IMR-90 (cell line): ENCODE data around the gene ZBTB9. TPM values are rescaled to one million over a fixed set of nuclear protein-coding genes. Genes with fewer than 3 reads are reported as not detected.

Source experiments
- ATAC-seq: fragments of 200-7000 bp; cut with Tn5 transposase; 2 replicates; pipeline ENCODE4 v1.9.1; 2020; ENCODE audit warnings: low read depth, mild to moderate bottlenecking, moderate library complexity
- BruUV-seq: library from RNA; stranded (reverse); fragments of 400-500 nt; replicated peaks from 2 replicates; lab custom pipeline; 2021; lab: Mats Ljungman, UMichigan
- CTCF ChIA-PET: fragments of 300-600 bp; formaldehyde crosslinking; extraction: SDS; loops from one replicate; lab custom pipeline; 2021; ENCODE audit warnings: antibody characterized with exemption; lab: Yijun Ruan, JAX
- POLR2A ChIA-PET: fragments of 300-600 bp; sonication (Branson Sonifier 250); formaldehyde crosslinking; loops from one replicate; lab custom pipeline; 2022; ENCODE audit warnings: antibody characterized with exemption; ENCODE audit not compliant: unreplicated experiment; lab: Charles Lee
- DNase-seq: peaks from one replicate; pipeline ENCODE4 v3.0.0; 2013
- H2AFZ ChIP-seq: replicated peaks from 2 replicates; pipeline ENCODE3; 2013; ENCODE audit warnings: low read length, mild to moderate bottlenecking; ENCODE audit not compliant: poor library complexity
- H2AK5ac ChIP-seq: 2 replicates; pipeline ENCODE4 v1.6.1; 2013; ENCODE audit warnings: low read depth, low read length, inconsistent platforms
- H2AK9ac ChIP-seq: replicated peaks from 2 replicates; pipeline ENCODE3; 2013; ENCODE audit warnings: mild to moderate bottlenecking, low read depth, low read length, moderate library complexity; ENCODE audit not compliant: poor library complexity
- H2BK120ac ChIP-seq: 2 replicates; pipeline ENCODE4 v1.6.1; 2013; ENCODE audit warnings: low read depth, low read length, inconsistent platforms
- H2BK15ac ChIP-seq: 3 replicates; pipeline ENCODE4 v1.6.1; 2013; ENCODE audit warnings: low read depth, low read length, inconsistent platforms
- H2BK20ac ChIP-seq: 2 replicates; pipeline ENCODE4 v1.6.1; 2013; ENCODE audit warnings: low read depth, mild to moderate bottlenecking, inconsistent platforms, low read length, moderate library complexity
- H2BK5ac ChIP-seq: 2 replicates; pipeline ENCODE4 v1.6.1; 2013; ENCODE audit warnings: mild to moderate bottlenecking, low read depth, low read length, inconsistent platforms; ENCODE audit not compliant: poor library complexity, severe bottlenecking
- H3K14ac ChIP-seq: replicated peaks from 2 replicates; pipeline ENCODE4 v1.6.1; 2013; ENCODE audit warnings: low read depth, low read length, inconsistent platforms
- H3K18ac ChIP-seq: 2 replicates; pipeline ENCODE4 v1.6.1; 2013; ENCODE audit warnings: low read depth, low read length, control low read depth
- H3K23ac ChIP-seq: 2 replicates; pipeline ENCODE4 v1.6.1; 2013; ENCODE audit warnings: low read depth, low read length, inconsistent platforms
- H3K27ac ChIP-seq: 2 replicates; pipeline ENCODE4 v1.5.1; 2013; ENCODE audit warnings: mild to moderate bottlenecking, control low read depth, low read length; ENCODE audit not compliant: insufficient read depth
- H3K27me3 ChIP-seq: 2 replicates; pipeline ENCODE4 v1.6.1; 2013; ENCODE audit warnings: low read length; ENCODE audit not compliant: control insufficient read depth, insufficient read depth
- H3K36me3 ChIP-seq: 2 replicates; pipeline ENCODE4 v1.6.1; 2013; ENCODE audit warnings: low read length, mixed read lengths; ENCODE audit not compliant: control insufficient read depth, insufficient read depth
- H3K4ac ChIP-seq: 2 replicates; pipeline ENCODE4 v1.6.1; 2013; ENCODE audit warnings: low read depth, low read length, inconsistent platforms
- H3K4me1 ChIP-seq: 2 replicates; pipeline ENCODE4 v1.6.1; 2013; ENCODE audit warnings: low read length, mixed read lengths; ENCODE audit not compliant: control insufficient read depth, insufficient read depth
- H3K4me2 ChIP-seq: 2 replicates; pipeline ENCODE4 v1.6.1; 2013; ENCODE audit warnings: low read depth, mild to moderate bottlenecking, control low read depth, low read length, moderate library complexity
- H3K4me3 ChIP-seq: 2 replicates; pipeline ENCODE4 v1.5.1; 2013; ENCODE audit warnings: low read depth, mild to moderate bottlenecking, control low read depth, low read length, moderate library complexity; ENCODE audit not compliant: insufficient read depth
- H3K56ac ChIP-seq: 2 replicates; pipeline ENCODE4 v1.6.1; 2013; ENCODE audit warnings: low read length, inconsistent platforms; ENCODE audit not compliant: insufficient read depth; ENCODE audit errors: extremely low read depth
- H3K79me1 ChIP-seq, 2 experiments: 2 replicates each; pipeline ENCODE4 v1.6.1; 2013; ENCODE audit warnings: low read length in 2 of 2, inconsistent platforms in 1 of 2, low read depth in 1 of 2
- H3K9ac ChIP-seq: 2 replicates; pipeline ENCODE4 v1.6.1; 2013; ENCODE audit warnings: low read depth, low read length, control low read depth
- H3K9me1 ChIP-seq: 2 replicates; pipeline ENCODE4 v1.6.1; 2013; ENCODE audit warnings: low read length, inconsistent platforms; ENCODE audit not compliant: insufficient read depth
- H3K9me3 ChIP-seq: 2 replicates; pipeline ENCODE4 v1.6.1; 2013; ENCODE audit warnings: low read length; ENCODE audit not compliant: control insufficient read depth, insufficient read depth
- H4K20me1 ChIP-seq: 2 replicates; pipeline ENCODE4 v1.6.1; 2013; ENCODE audit warnings: low read length, inconsistent platforms; ENCODE audit not compliant: insufficient read depth
- H4K5ac ChIP-seq: 2 replicates; pipeline ENCODE4 v1.6.1; 2013; ENCODE audit warnings: mild to moderate bottlenecking, low read depth, low read length, control low read depth
- H4K8ac ChIP-seq, 2 experiments: 2 replicates each; pipeline ENCODE4 v1.6.1; 2013; ENCODE audit warnings: low read depth in 2 of 2, low read length in 2 of 2, control low read depth in 1 of 2, inconsistent platforms in 1 of 2
- H4K91ac ChIP-seq: 2 replicates; pipeline ENCODE4 v1.6.1; 2013; ENCODE audit warnings: low read depth, low read length, inconsistent platforms; ENCODE audit not compliant: insufficient read depth
- BHLHE40 ChIP-seq: fragments of 150-350 bp; IDR thresholded peaks from 2 replicates; pipeline ENCODE4 v1.6.1; 2016; ENCODE audit warnings: mild to moderate bottlenecking, low read depth, low read length
- CHD1 ChIP-seq: IDR thresholded peaks from 2 replicates; pipeline ENCODE4 v1.6.1; 2012; ENCODE audit warnings: low read depth, low read length, improper control_type of control experiment
- ELK1 ChIP-seq: fragments of 150-350 bp; IDR thresholded peaks from 2 replicates; pipeline ENCODE4 v1.6.1; 2016; ENCODE audit warnings: low read depth, mild to moderate bottlenecking, low read length, moderate library complexity, borderline replicate concordance
- FOS ChIP-seq: fragments of 150-350 bp; IDR thresholded peaks from 2 replicates; pipeline ENCODE4 v1.6.1; 2016; ENCODE audit warnings: low read depth, low read length
- MAFK ChIP-seq: IDR thresholded peaks from 2 replicates; pipeline ENCODE4 v1.6.1; 2012; ENCODE audit warnings: low read depth, low read length, improper control_type of control experiment
- MAZ ChIP-seq: IDR thresholded peaks from 2 replicates; pipeline ENCODE4 v1.6.1; 2012; ENCODE audit warnings: low read depth, mild to moderate bottlenecking, low read length, improper control_type of control experiment, moderate library complexity, borderline replicate concordance
- NFE2L2 ChIP-seq: fragments of 150-350 bp; IDR thresholded peaks from 2 replicates; pipeline ENCODE4 v1.6.1; 2016; ENCODE audit warnings: low read depth, mild to moderate bottlenecking, low read length
- POLR2A ChIP-seq: IDR thresholded peaks from 2 replicates; pipeline ENCODE4 v1.6.1; 2012; ENCODE audit warnings: mild to moderate bottlenecking, low read depth, low read length
- RCOR1 ChIP-seq: IDR thresholded peaks from 2 replicates; pipeline ENCODE4 v1.6.1; 2012; ENCODE audit warnings: mild to moderate bottlenecking, low read length, improper control_type of control experiment; ENCODE audit not compliant: insufficient replicate concordance
- RFX5 ChIP-seq: IDR thresholded peaks from 2 replicates; pipeline ENCODE4 v1.8.0; 2012; ENCODE audit warnings: low read depth, mild to moderate bottlenecking, low read length, moderate library complexity
- SMC3 ChIP-seq: fragments of 150-350 bp; IDR thresholded peaks from 2 replicates; pipeline ENCODE4 v1.6.1; 2016; ENCODE audit warnings: low read depth, mild to moderate bottlenecking, antibody characterized with exemption, low read length, moderate library complexity
- WGBS, 2 experiments: methylation state at CpG; one replicate each; pipeline versions ENCODE4 v1.1.5 to v1.1.7; 2013; ENCODE audit warnings: missing lambda C conversion rate in 2 of 2; ENCODE audit not compliant: insufficient read length in 1 of 2; ENCODE audit errors: extremely low coverage in 2 of 2; 5-methylcytosine and 5-hydroxymethylcytosine counted together
- dilution Hi-C: fragments of 300-500 bp; cut with HindIII; formaldehyde crosslinking; loops from one replicate; pipeline ENCODE4 v1.14.3; 2018; ENCODE audit warnings: low sequenced_read_pairs; ENCODE audit not compliant: unreplicated experiment
- in situ Hi-C: fragments of 300-500 bp; cut with MboI; formaldehyde crosslinking; loops from 3 replicates; pipeline ENCODE4 v1.14.3; 2019; ENCODE audit warnings: low sequenced_read_pairs, inconsistent platforms, mixed read lengths
- intact Hi-C: fragments of 100-400 bp; cut with micrococcal nuclease; formaldehyde crosslinking; loops from 2 replicates; pipeline ENCODE4 v1.10.0; 2022
- polyA plus RNA-seq, 3 experiments: library from polyadenylated mRNA; depleted of rRNA; stranded (reverse); fragments of >200 nt; gene quantifications; 2 replicates each; pipeline ENCODE4 v1.2.3, GENCODE V29; 2012; ENCODE audit warnings: low replicate concordance in 1 of 3
- total RNA-seq: library from RNA; depleted of rRNA; stranded (reverse); fragments of >200 nt; gene quantifications from 2 replicates; pipeline ENCODE4 v1.2.3, GENCODE V29; 2012

Gene ZBTB9
- total and polyA plus RNA-seq, 2 of the 4 experiments (the other 2 are of a cell fraction) = 5.4 to 5.9 TPM

- TF ChIP-seq SMC3 = no peak
- TF ChIP-seq FOS = no peak
- TF ChIP-seq CHD1 = no peak
- TF ChIP-seq BHLHE40 = no peak
- no peak for TF ChIP-seq RFX5
- no peak for TF ChIP-seq MAFK
- no peak for TF ChIP-seq POLR2A
- TF ChIP-seq NFE2L2 = no peak
- TF ChIP-seq RCOR1 = no peak
These were observed 49.5 kb upstream of the ZBTB9 start (continued) for GRCh38 chr6:33404884-33405283.

GRCh38 chr6:33405386-33405940 is 48.9 kb upstream of the ZBTB9 start:
- Histone ChIP-seq H3K4me2 (no peak overlapping the region), H3K79me1 (peaks cover 15 to 39% of the 10 kb centered on the region in 2 experiments; a peak in 3 of 4 replicates), H3K9me3 (no peaks in the 10 kb centered on the region), H3K14ac (no peak overlapping the region), H3K56ac (no peak overlapping the region), H4K91ac (no peak overlapping the region), H4K8ac (no peak overlapping the region), H2BK15ac (no peak overlapping the region), H2BK120ac (no peak overlapping the region), H3K36me3 (peaks cover 21% of the 10 kb centered on the region), H2AK5ac (no peak overlapping the region), H3K27ac (no peak overlapping the region), H2BK20ac (no peak overlapping the region), H2AK9ac (peak overlapping the region; percentile 52), H3K23ac (no peak overlapping the region), H3K4me3 (no peak overlapping the region), H2BK5ac (no peak overlapping the region), H3K18ac (no peak overlapping the region), H3K9me1 (no peaks in the 10 kb centered on the region), H4K5ac (no peak overlapping the region), H3K27me3 (no peaks in the 10 kb centered on the region), H3K4me1 (no peaks in the 10 kb centered on the region), H3K9ac (no peak overlapping the region), H4K20me1 (no peaks in the 10 kb centered on the region; the same call in 1 of the 2 replicates), H3K4ac (no peak overlapping the region), H2AFZ (peak overlapping the region; percentile 55)
- POLR2A ChIA-PET = no interaction called here
- CTCF ChIA-PET = no interaction called here
- WGBS, 2 experiments = 95% methylated on average over 9 of the region's 15 CpGs; no CpG with 5 or more reads in 1 of the 2 experiments
- dilution Hi-C loops = no loop called here
- ATAC-seq (no peak), DNase-seq (no peak)
- TF ChIP-seq ELK1 = no peak
- TF ChIP-seq MAZ = no peak
- no peak for TF ChIP-seq BHLHE40
- in situ Hi-C loops = no loop called here
- BruUV-seq = no TSS peak
- intact Hi-C loops = no loop called here
